ENCODE results near the gene BTBD2.

BTBD2 gene

GRCh38 chr19:2015608-2015950 lies at the start of gene BTBD2:
BTBD2 (minus strand) TSS chr19:2015714; CDS start chr19:2015703, 11 bp downstream.
- in situ Hi-C loops (cut with MboI; ENCODE audit: low sequenced_read_pairs, unreplicated experiment) = no loop called here
- no peak for TF ChIP-seq CTCF (IDR thresholded peaks at IDR 0.05; ENCODE audit: borderline replicate concordance, control extremely low read depth, extremely low read depth, insufficient read depth, missing control alignments)
- DNase-seq (ENCODE audit: low spot score) = no peak

- in situ Hi-C loops (cut with MboI; ENCODE audit: low sequenced_read_pairs, unreplicated experiment) = no loop called here
- DNase-seq (ENCODE audit: low spot score) = no peak
- TF ChIP-seq CTCF (IDR thresholded peaks at IDR 0.05; ENCODE audit: borderline replicate concordance, control extremely low read depth, extremely low read depth, insufficient read depth, missing control alignments) = no peak
Measured at GRCh38 chr19:2064788-2065524, 49.4 kb upstream of the BTBD2 start.

GRCh38 chr19:2064395-2064787 lies 48.9 kb upstream of the BTBD2 start:
- TF ChIP-seq CTCF (IDR thresholded peaks at IDR 0.05; ENCODE audit: borderline replicate concordance, control extremely low read depth, extremely low read depth, insufficient read depth, missing control alignments) = no peak
- DNase-seq (ENCODE audit: low spot score) = no peak
- in situ Hi-C loops (cut with MboI; ENCODE audit: low sequenced_read_pairs, unreplicated experiment) = no loop called here

GRCh38 chr19:2063824-2064223 lies 48.3 kb upstream of the BTBD2 start:
- no peak for TF ChIP-seq CTCF (IDR thresholded peaks at IDR 0.05; ENCODE audit: borderline replicate concordance, control extremely low read depth, extremely low read depth, insufficient read depth, missing control alignments)
- in situ Hi-C loops (cut with MboI; ENCODE audit: low sequenced_read_pairs, unreplicated experiment) = no loop called here
- no peak for DNase-seq (ENCODE audit: low spot score)

- DNase-seq (ENCODE audit: low spot score) = no peak
- in situ Hi-C loops (cut with MboI; ENCODE audit: low sequenced_read_pairs, unreplicated experiment) = no loop called here
- TF ChIP-seq CTCF (IDR thresholded peaks at IDR 0.05; ENCODE audit: borderline replicate concordance, control extremely low read depth, extremely low read depth, insufficient read depth, missing control alignments) = no peak
Measured at GRCh38 chr19:2062770-2063169, 47.3 kb upstream of the BTBD2 start.

- DNase-seq (ENCODE audit: low spot score) = no peak
- TF ChIP-seq CTCF (IDR thresholded peaks at IDR 0.05; ENCODE audit: borderline replicate concordance, control extremely low read depth, extremely low read depth, insufficient read depth, missing control alignments) = no peak
- in situ Hi-C loops (cut with MboI; ENCODE audit: low sequenced_read_pairs, unreplicated experiment) = no loop called here
Measured at GRCh38 chr19:2062389-2062729, 46.8 kb upstream of the BTBD2 start.

All from GM13976 (cell line).